SJCRH30 (cell line): Measurements from ENCODE around the gene DIP2A. TPM values are rescaled to one million over a fixed set of nuclear protein-coding genes. Genes with fewer than 3 reads are reported as not detected.
"Not testable (repeated sequence)": the region's sequence is repeated elsewhere in the genome, so short reads cannot be mapped to it uniquely, and the experiment has no call there.

Experiments used
- DNase-seq, 2 experiments: peaks; one replicate each; pipeline ENCODE4 v3.0.0-alpha.2; 2015 to 2020
- H3K27ac ChIP-seq: fragments of 250-450 bp; sonication (Bioruptor Pico); 2 replicates; pipeline ENCODE4 v1.5.1; 2020; ENCODE audit warnings: mild to moderate bottlenecking, moderate library complexity
- H3K27me3 ChIP-seq: fragments of 250-450 bp; sonication (Bioruptor Pico); 2 replicates; pipeline ENCODE4 v1.5.1; 2020; ENCODE audit warnings: mild to moderate bottlenecking, moderate library complexity
- H3K36me3 ChIP-seq: fragments of 250-450 bp; sonication (Bioruptor Pico); 2 replicates; pipeline ENCODE4 v1.5.1; 2020; ENCODE audit warnings: mild to moderate bottlenecking, moderate library complexity
- H3K4me1 ChIP-seq: fragments of 250-450 bp; sonication (Bioruptor Pico); 2 replicates; pipeline ENCODE4 v1.5.1; 2020; ENCODE audit warnings: mild to moderate bottlenecking, moderate library complexity
- H3K4me3 ChIP-seq: fragments of 250-450 bp; sonication (Bioruptor Pico); 2 replicates; pipeline ENCODE4 v1.5.1; 2020; ENCODE audit warnings: mild to moderate bottlenecking, moderate library complexity
- H3K9me3 ChIP-seq: fragments of 250-450 bp; sonication (Bioruptor Pico); replicated peaks from 2 replicates; pipeline ENCODE4 v1.5.1; 2020; ENCODE audit warnings: mild to moderate bottlenecking, moderate library complexity
- total RNA-seq: library from RNA; depleted of rRNA; stranded (reverse); fragments of >200 nt; shearing (Covaris generic); gene quantifications from 2 replicates; pipeline ENCODE4 v1.2.3, GENCODE V29; 2014

Gene DIP2A
- total RNA-seq, 1 experiment from 2014 or later, result 27.0 TPM

DNA sequence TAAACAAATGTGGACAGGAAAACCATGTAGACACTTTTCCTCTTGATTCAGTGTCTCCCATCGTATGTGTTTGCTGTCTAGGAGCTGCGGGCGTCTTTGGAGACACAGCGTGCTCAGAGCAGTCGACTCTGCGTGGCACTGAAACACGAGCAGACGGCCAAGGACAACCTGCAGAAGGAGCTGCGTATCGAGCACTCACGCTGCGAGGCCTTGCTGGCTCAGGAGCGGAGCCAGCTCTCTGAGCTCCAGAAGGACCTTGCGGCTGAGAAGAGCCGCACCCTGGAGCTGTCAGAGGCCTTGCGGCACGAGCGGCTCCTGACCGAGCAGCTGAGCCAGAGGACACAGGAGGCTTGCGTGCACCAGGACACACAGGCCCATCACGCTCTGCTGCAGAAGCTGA is 27.2 kb upstream of the DIP2A start:
- Histone ChIP-seq H3K36me3 (peaks cover 13% of the 10 kb centered on the region), H3K27me3 (no peaks in the 10 kb centered on the region), H3K9me3 (no peaks in the 10 kb centered on the region), H3K4me1 (no peaks in the 10 kb centered on the region), H3K4me3 (no peak overlapping the region), H3K27ac (no peak overlapping the region)
- no peak for DNase-seq

DNA sequence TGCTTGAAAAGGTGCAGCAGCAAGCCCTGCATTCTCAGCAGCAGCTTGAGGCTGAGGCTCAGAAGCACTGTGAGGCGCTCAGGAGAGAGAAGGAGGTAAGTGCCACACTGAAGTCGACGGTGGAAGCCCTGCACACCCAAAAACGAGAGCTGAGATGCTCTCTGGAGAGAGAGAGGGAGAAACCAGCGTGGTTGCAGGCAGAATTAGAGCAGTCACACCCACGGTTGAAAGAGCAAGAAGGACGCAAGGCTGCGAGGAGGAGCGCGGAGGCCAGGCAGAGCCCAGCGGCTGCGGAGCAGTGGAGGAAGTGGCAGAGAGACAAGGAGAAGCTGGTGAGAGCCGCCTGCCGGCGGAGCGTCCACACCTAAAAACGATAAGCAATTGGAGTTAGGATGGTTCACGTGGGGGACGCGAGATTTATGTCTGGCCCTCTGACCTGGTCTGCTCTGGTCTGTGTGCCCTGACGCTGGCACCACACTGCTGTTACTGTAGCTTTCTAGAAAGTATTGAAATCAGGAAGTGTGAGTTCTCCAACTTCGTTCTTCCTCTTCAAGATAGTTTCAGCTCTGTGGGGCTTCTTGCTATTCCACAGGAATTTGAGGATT is 26.7 kb upstream of the DIP2A start:
- Histone ChIP-seq H3K9me3 (no peaks in the 10 kb centered on the region), H3K27ac (no peak overlapping the region), H3K4me3 (no peak overlapping the region), H3K4me1 (no peaks in the 10 kb centered on the region), H3K27me3 (no peaks in the 10 kb centered on the region), H3K36me3 (peaks cover 16% of the 10 kb centered on the region)
- DNase-seq, result no peak

DNA sequence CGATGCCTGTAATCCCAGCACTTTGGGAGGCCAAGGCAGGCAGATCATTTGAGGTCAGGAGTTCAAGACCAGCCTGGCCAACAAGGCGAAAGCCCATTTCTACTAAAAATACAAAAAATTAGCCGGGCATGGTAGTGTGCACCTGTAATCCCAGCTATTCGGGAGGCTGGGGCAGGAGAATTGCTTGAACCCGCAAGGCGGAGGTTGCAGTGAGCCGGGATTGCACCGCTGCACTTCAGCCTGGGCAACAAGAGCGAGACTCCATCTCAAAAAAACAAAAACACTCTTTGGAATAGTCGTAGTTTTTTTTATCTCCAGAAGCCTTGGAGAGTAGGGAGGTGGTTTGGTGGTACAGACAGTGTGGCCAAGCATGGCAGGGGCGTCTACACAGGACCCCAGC is 25.6 kb upstream of the DIP2A start:
- H3K27me3 ChIP-seq, H3K27ac ChIP-seq, H3K4me1 ChIP-seq, H3K9me3 ChIP-seq, H3K4me3 ChIP-seq, DNase-seq: not testable (repeated sequence)
- H3K36me3 ChIP-seq, result peaks cover 18% of the 10 kb centered on the region

DNA sequence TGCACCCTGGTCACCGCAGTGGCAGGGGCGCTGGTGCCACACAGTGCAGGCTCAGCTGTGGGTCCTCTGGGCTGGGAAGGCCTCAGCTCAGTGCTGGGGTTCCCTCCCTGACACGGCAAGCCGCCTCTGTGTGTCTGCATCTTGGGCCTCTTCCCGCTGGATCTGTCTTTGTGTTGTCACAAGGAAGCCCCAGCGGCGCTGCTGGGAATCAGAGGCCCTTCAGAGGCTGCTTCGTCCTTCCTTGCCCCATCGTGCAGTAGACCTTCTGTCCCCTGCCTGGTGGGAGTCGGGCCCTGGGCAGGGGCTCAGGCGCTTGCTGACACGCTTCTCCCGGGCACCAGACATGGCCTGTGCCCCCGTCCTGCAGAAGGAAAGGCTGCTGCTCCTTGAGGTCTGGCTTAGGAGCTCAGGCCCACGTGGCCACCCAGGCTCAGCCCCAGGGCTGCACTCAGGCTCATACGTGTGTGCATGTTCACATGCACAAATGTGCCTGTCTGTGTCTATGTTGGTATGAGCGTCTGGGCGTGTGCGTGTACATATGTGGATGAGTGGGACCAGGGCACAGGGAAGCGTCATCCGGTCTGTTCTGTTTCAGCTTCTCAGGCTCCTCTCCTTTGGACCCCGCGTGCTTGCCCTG is 24.3 kb upstream of the DIP2A start:
- Histone ChIP-seq H3K4me1 (no peaks in the 10 kb centered on the region), H3K4me3 (no peak overlapping the region), H3K27me3 (no peaks in the 10 kb centered on the region), H3K27ac (no peak overlapping the region), H3K9me3 (no peaks in the 10 kb centered on the region), H3K36me3 (peaks cover 29% of the 10 kb centered on the region)
- DNase-seq, result no peak

DNA sequence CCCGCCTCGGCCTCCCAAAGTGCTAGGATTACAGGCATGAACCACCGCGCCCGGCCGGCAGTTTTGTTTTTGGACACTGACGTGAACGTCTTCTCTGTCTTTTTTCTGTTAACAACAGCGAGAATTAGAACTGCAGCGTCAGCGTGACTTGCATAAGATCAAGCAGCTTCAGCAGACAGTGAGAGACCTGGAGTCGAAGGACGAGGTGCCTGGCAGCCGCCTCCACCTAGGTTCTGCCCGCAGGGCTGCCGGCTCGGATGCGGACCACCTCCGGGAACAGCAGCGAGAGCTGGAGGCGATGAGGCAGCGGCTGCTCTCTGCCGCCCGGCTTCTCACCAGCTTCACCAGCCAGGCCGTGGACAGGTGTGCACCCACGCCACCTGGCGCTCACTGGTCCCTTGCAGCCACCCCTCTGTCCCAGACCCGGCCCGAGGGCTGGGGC is 22.9 kb upstream of the DIP2A start:
- peaks cover 35% of the 10 kb centered on the region for H3K36me3 ChIP-seq
- no peak for DNase-seq
- no peaks in the 10 kb centered on the region for H3K4me1 ChIP-seq
- no peaks in the 10 kb centered on the region for H3K9me3 ChIP-seq
- H3K27me3 ChIP-seq, result no peaks in the 10 kb centered on the region
- H3K27ac ChIP-seq, result no peak overlapping the region
- no peak overlapping the region for H3K4me3 ChIP-seq

DNA sequence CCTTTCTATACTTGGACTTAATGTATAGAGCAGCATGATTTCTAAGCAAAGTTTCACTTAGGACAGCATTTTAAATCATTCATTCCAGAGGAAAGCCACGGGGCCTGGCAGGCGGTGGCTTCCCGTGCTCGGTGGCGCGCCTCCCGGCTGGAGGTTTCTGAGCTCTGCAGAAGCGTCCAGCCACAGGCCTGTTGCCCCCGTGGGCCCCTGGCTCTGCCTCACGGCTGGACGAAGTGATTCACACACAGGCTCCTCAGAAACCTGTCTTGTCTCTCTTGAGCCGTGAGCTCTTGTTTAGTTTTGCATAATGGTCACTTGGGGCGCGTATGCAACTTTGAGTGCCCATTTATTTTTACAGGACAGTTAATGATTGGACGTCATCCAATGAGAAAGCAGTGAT is 22.1 kb upstream of the DIP2A start:
- DNase-seq, result no peak
- Histone ChIP-seq H3K4me1 (no peaks in the 10 kb centered on the region), H3K27ac (no peak overlapping the region), H3K36me3 (peaks cover 40% of the 10 kb centered on the region), H3K4me3 (no peak overlapping the region), H3K9me3 (no peaks in the 10 kb centered on the region), H3K27me3 (no peaks in the 10 kb centered on the region)

DNA sequence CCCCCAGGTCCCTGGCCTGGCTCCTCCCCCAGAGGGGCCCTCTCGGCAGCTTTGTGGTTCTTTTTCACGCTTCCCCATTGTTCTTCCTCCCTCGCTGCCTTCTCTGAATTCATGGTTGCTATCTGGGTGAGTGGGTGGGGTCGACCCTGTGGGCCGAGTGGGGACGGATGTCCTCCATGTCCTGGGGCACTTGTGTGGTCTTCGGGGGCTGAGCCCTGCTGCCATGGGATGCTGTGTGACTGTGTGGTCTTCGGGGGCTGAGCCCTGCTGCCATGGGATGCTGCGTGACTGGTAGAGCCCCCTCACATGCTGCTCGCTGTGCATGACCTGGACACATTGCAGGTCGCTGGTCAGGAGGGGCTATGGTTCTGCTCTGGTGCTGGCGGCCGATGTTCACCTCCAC is 21.6 kb upstream of the DIP2A start:
- Histone ChIP-seq H3K27me3 (no peaks in the 10 kb centered on the region), H3K9me3 (no peaks in the 10 kb centered on the region), H3K4me3 (no peak overlapping the region), H3K4me1 (no peaks in the 10 kb centered on the region), H3K27ac (no peak overlapping the region), H3K36me3 (peaks cover 40% of the 10 kb centered on the region)
- no peak for DNase-seq

DNA sequence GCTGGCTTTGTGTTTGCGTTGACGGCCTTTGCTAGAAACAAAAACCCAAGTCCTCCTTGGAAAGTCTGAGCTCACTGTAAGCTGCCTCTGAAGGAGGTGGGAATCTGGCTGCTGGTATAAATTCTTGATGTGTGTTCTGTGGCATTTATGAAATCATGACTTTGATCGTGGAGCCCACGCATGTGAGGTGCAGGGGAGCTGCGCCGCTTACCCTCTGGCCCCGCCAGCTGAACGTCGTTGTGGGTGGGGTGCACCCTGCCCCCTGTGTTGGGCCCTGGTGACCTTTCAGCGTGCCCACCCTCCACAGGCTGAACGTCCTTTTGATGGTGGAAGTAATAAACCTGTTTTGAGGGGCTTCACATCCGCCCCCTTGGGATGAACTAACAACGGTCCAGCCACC is 21.2 kb upstream of the DIP2A start:
- no peak overlapping the region for H3K27ac ChIP-seq
- H3K4me1 ChIP-seq, result no peaks in the 10 kb centered on the region
- no peaks in the 10 kb centered on the region for H3K27me3 ChIP-seq
- H3K9me3 ChIP-seq, result no peaks in the 10 kb centered on the region
- no peak overlapping the region for H3K4me3 ChIP-seq
- H3K36me3 ChIP-seq, result peaks cover 40% of the 10 kb centered on the region
- DNase-seq, result no peak

DNA sequence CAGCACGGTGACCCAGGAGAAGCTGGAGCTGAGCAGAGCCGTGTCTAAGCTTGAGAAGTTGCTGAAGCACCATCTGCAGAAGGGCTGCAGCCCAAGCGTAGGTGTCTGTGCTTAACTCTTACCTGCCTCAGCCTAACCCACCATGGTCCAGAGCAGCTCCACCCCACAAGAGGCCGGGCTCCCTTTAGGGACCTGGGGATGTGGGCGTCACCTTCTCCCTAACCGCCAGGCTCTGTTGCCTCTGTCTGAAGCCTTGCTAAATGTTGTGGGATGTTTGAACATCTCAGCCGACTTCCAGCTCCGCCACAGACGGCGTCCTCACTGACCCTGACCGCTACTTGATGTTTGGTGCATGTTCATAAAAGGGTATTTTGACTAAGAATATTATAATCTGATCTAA is 20.4 kb upstream of the DIP2A start:
- no peak overlapping the region for H3K27ac ChIP-seq
- DNase-seq, result no peak
- H3K4me3 ChIP-seq, result no peak overlapping the region
- H3K36me3 ChIP-seq, result peaks cover 47% of the 10 kb centered on the region
- H3K9me3 ChIP-seq, result no peaks in the 10 kb centered on the region
- H3K4me1 ChIP-seq, result no peaks in the 10 kb centered on the region
- H3K27me3 ChIP-seq, result no peaks in the 10 kb centered on the region

DNA sequence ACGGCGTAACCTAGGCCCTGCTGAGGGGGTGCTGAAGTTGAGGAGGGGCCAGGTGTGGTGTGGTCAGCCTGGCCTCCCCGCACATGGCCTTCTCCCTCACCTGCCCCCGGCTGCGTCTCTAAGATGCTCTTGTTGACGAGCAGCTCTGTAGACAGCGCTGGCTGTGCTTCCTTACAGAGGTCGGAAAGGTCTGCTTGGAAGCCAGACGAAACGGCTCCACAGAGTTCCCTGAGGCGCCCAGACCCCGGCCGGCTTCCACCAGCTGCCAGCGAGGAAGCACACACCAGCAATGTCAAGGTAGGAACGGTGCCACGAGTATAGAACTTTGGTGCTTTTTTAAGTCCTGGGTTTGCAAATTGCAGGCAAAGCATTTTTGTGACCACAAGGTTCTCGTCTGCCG is 18.8 kb upstream of the DIP2A start:
- peaks cover 48% of the 10 kb centered on the region for H3K36me3 ChIP-seq
- H3K27ac ChIP-seq, result no peak overlapping the region
- no peaks in the 10 kb centered on the region for H3K9me3 ChIP-seq
- H3K27me3 ChIP-seq, result no peaks in the 10 kb centered on the region
- H3K4me1 ChIP-seq, result no peaks in the 10 kb centered on the region
- no peak overlapping the region for H3K4me3 ChIP-seq
- no peak for DNase-seq

DNA sequence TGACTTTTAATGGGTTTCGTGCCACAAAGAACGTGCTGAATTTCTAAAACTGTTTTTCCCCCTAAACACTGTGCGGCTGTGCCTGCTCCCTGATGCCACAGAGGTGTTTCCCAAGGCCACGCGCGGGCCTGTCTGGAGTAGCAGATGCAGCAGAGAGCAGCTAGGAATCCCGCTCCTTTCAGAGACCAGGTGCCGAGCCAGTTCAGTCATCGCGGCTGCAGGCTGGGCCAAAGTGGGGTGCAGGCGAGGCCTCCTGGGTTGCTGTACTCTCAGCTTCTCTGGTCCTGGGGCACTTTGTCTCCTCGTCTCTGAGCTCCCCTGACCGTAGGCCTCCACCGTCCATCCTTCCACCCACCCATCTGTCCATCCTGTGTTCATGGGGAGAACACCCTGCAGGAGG is 17.4 kb upstream of the DIP2A start:
- no peaks in the 10 kb centered on the region for H3K4me1 ChIP-seq
- H3K9me3 ChIP-seq, result no peaks in the 10 kb centered on the region
- no peaks in the 10 kb centered on the region for H3K27me3 ChIP-seq
- H3K27ac ChIP-seq, result no peak overlapping the region
- no peak overlapping the region for H3K4me3 ChIP-seq
- no peak for DNase-seq
- H3K36me3 ChIP-seq, result peaks cover 52% of the 10 kb centered on the region

DNA sequence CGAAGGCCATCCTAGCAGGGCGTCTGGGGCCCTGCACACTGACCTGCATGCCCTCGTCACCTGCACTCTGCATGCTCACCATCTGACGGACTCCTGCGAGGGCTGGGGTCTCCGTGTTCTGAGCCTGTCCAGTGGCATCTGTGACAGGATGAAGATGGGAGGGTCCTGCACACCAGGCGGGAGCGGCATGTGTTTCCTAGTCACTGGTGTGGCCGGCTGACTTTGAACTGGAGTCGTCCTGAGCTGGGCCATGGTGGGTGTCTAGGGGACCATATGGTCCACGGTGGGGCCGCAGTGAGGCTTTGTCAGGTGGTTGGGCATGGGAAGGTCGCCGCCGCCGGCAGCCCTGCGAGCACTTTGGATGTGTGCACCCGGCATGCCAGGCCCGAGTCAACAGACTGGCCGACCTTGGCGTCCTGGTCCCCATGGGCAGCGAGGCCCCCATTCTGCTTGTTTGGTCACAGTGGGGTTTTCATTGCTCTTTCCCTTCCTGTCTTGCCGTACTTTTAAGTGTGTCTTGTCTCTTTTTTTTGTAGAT is 16.7 kb upstream of the DIP2A start:
- H3K36me3 ChIP-seq, result peaks cover 55% of the 10 kb centered on the region
- no peak overlapping the region for H3K27ac ChIP-seq
- no peaks in the 10 kb centered on the region for H3K9me3 ChIP-seq
- no peaks in the 10 kb centered on the region for H3K4me1 ChIP-seq
- no peak overlapping the region for H3K4me3 ChIP-seq
- DNase-seq, result no peak
- H3K27me3 ChIP-seq, result no peaks in the 10 kb centered on the region

DNA sequence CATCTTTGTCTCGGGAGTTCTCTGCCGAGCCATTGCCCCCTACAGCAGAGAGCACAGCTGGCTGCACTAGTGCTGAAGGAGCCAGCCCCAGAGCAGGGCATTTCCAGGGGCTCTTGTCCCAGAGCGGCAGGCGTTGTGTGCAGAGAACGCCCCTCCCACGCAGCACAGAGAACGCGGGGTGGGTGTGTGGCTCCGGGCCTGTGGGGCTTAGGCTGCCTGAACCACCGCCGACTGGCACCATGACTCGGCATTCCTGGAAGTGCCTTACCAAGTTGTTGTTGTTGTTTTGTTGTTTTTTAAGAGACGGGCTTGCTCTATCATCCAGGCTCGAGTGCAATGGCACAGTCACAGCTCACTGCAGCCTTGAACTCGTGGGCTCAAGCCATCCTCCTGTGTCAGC is 15.8 kb upstream of the DIP2A start:
- no peak overlapping the region for H3K4me3 ChIP-seq
- no peak for DNase-seq
- H3K27ac ChIP-seq, result no peak overlapping the region
- H3K27me3 ChIP-seq, result no peaks in the 10 kb centered on the region
- H3K9me3 ChIP-seq, result no peaks in the 10 kb centered on the region
- no peaks in the 10 kb centered on the region for H3K4me1 ChIP-seq
- H3K36me3 ChIP-seq, result peaks cover 52% of the 10 kb centered on the region

DNA sequence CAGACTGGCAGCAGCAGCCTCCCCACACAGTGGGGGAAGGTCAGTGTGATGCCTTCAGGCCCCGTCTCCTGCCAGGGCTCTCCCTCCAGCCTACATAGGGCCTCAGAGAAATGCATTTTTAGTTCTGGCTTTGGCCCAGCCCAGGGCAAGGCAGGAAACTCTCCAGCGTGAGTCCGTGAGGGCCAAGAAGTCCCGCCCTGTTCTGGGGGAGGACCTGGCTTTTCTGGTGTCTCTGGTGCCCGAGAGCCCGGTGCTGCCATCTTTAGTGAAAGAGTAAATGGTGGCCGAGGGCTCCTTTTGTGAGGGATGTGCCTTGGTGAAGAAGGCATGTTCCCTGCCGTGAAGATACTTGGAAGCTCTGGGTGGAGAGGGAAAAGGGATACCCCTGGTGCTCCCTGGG is 14.8 kb upstream of the DIP2A start:
- H3K9me3 ChIP-seq, result peaks cover 3% of the 10 kb centered on the region; the same call in 1 of the 2 replicates
- H3K4me3 ChIP-seq, result no peak overlapping the region
- H3K36me3 ChIP-seq, result peaks cover 45% of the 10 kb centered on the region
- H3K4me1 ChIP-seq, result no peaks in the 10 kb centered on the region
- no peak overlapping the region for H3K27ac ChIP-seq
- no peak for DNase-seq
- H3K27me3 ChIP-seq, result no peaks in the 10 kb centered on the region

DNA sequence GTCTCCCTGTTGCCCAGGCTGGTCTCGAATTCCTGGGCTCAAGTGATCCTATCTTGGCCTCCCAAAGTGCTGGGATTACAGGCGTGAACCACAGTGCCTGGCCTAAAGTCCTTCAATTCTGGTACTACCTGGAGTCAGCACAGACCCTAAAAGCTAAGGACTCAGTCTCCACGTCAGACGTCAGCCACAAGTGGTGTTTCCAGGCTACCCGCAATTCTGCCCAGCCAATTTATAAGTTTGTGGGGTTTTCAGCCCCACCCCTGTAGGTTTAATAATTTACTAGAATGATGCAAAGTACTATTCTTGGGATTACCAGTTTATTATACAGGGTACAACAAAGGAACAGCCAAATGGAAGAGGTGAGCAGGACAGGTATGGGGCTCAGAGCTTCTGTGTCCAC is 10.6 kb upstream of the DIP2A start:
- H3K27ac ChIP-seq, result no peak overlapping the region
- no peak for DNase-seq
- no peaks in the 10 kb centered on the region for H3K4me1 ChIP-seq
- no peak overlapping the region for H3K4me3 ChIP-seq
- H3K9me3 ChIP-seq, result peaks cover 3% of the 10 kb centered on the region; the same call in 1 of the 2 replicates
- H3K36me3 ChIP-seq, result peaks cover 21% of the 10 kb centered on the region
- H3K27me3 ChIP-seq, result no peaks in the 10 kb centered on the region

DNA sequence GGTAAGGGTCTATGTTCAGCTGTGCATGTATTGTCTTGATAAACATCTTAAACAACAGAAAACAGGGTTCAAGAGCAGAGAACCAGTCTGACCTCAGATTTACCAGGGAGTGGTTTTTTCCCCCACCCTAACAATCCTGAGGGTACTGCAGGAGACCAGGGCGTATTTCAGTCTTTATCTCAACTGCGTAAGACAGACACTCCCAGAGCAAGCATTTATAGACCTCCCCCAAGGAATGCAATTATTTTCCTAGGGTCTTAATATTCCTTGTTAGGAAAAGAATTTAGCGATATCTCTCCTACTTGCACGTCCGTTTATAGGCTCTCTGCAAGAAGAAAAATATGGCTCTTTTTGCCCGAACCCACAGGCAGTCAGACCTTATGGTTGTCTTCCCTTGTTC is 9.8 kb upstream of the DIP2A start:
- H3K27me3 ChIP-seq, H3K4me3 ChIP-seq, H3K4me1 ChIP-seq, H3K9me3 ChIP-seq, H3K27ac ChIP-seq, DNase-seq: not testable (repeated sequence)
- H3K36me3 ChIP-seq, result peaks cover 16% of the 10 kb centered on the region
